HG03457 (cell line): ENCODE data around the gene SGO2.

Experiments used
- ATAC-seq: cut with Tn5 transposase; IDR thresholded peaks from one replicate; pipeline ENCODE4 v1.9.1; 2021; ENCODE audit warnings: moderate number of reproducible peaks; ENCODE audit not compliant: unreplicated experiment

Gene SGO2

GRCh38 chr2:200525882-200526651 is at the start of gene SGO2:
Gene SGO2, plus strand, starts transcription at chr2:200526207. Its CDS starts 6,769 bp downstream, at chr2:200532976.
- ATAC-seq: peak; percentile 99

GRCh38 chr2:200476836-200477235 is 49.2 kb upstream of the SGO2 start:
- ATAC-seq: no peak

GRCh38 chr2:200477667-200478131 is 48.3 kb upstream of the SGO2 start:
- no peak for ATAC-seq

- no peak for ATAC-seq
Observed at GRCh38 chr2:200479692-200480265, 46.2 kb upstream of the SGO2 start.

GRCh38 chr2:200482194-200482593 is 43.8 kb upstream of the SGO2 start:
- ATAC-seq: peak; percentile 70

- ATAC-seq: no peak
Observed at GRCh38 chr2:200483729-200484198, 42.2 kb upstream of the SGO2 start.

- no peak for ATAC-seq
Observed at GRCh38 chr2:200484934-200485333, 41.1 kb upstream of the SGO2 start.

GRCh38 chr2:200486529-200486928 is 39.5 kb upstream of the SGO2 start:
- ATAC-seq: no peak

- no peak for ATAC-seq
Observed at GRCh38 chr2:200488169-200488568, 37.8 kb upstream of the SGO2 start.

GRCh38 chr2:200490001-200490400 is 36.0 kb upstream of the SGO2 start:
- ATAC-seq: no peak

- no peak for ATAC-seq
Observed at GRCh38 chr2:200492656-200493055, 33.4 kb upstream of the SGO2 start.

- ATAC-seq: no peak
Observed at GRCh38 chr2:200494048-200494447, 32.0 kb upstream of the SGO2 start.

GRCh38 chr2:200496696-200497095 is 29.3 kb upstream of the SGO2 start:
- no peak for ATAC-seq

- ATAC-seq: no peak
Observed at GRCh38 chr2:200498402-200499162, 27.4 kb upstream of the SGO2 start.

- ATAC-seq: no peak
Observed at GRCh38 chr2:200502196-200502595, 23.8 kb upstream of the SGO2 start.

- no peak for ATAC-seq
Observed at GRCh38 chr2:200506679-200507078, 19.3 kb upstream of the SGO2 start.

- no peak for ATAC-seq
Observed at GRCh38 chr2:200507179-200507578, 18.8 kb upstream of the SGO2 start.

GRCh38 chr2:200509235-200509611 is 16.8 kb upstream of the SGO2 start:
- ATAC-seq: no peak

GRCh38 chr2:200509612-200510433 is 16.2 kb upstream of the SGO2 start, which contains the start of gene KCTD18:
Gene KCTD18, minus strand, starts transcription at chr2:200510068. Its CDS starts 3,052 bp downstream, at chr2:200507016.
- peak; percentile 99 for ATAC-seq

GRCh38 chr2:200515155-200515554 is 10.9 kb upstream of the SGO2 start:
- no peak for ATAC-seq

- ATAC-seq: no peak
Observed at GRCh38 chr2:200523158-200523557, 2.8 kb upstream of the SGO2 start.
